Measurements from ENCODE around the gene TPM2. TPM values are rescaled to one million over a fixed set of nuclear protein-coding genes. Genes with fewer than 3 reads are reported as not detected.

Gene TPM2
- total RNA-seq, 3 donors from 2014 or later (not counting 1 experiment from before 2014, with no cell fraction given): 20.9 to 23.8 (median 22.9) TPM

DNA sequence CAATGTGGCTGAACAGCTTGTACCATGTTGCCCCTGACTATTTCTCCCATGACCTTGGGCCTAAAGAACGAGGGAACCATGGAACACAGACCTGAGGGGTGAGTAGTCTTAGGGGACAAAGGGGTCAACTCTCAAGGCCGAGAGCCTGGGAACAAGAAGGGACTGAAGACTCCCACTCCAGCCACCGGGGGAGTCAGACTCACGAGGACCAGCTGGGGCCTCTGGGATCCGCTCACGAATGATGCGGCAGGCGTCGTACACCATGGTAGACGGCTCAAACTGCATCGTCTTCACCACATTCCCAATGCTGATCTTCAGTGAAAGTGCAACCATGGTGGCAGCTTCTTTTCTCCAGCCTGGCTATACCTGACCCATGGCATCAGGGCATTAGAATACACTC lies 35.6 kb upstream of the TPM2 start:
- Histone ChIP-seq H3K9me3 (ENCODE audit: control insufficient read depth, insufficient read depth, low read length) (no peaks in the 10 kb centered on the region), H3K4me1 (ENCODE audit: control insufficient read depth, insufficient read depth, low read length) (peaks cover 43% of the 10 kb centered on the region), H3K4me3 (ENCODE audit: low read length) (no peak overlapping the region), H3K27ac (ENCODE audit: low read length) (no peak overlapping the region), H3K27me3 (ENCODE audit: control insufficient read depth, insufficient read depth, low read length) (no peaks in the 10 kb centered on the region), H3K36me3 (ENCODE audit: control insufficient read depth, insufficient read depth, low read length) (peaks cover 53% of the 10 kb centered on the region)
- no peak for DNase-seq
- no peak for ATAC-seq
- intact Hi-C loops (cut with micrococcal nuclease): no loop called here
- WGBS (ENCODE audit: insufficient coverage): 95% methylated on average over 11 of the region's 11 CpGs
- Mint-ChIP-seq H3K4me3 (no peak overlapping the region), H3K9me3 (no peaks in the 10 kb centered on the region), H3K4me1 (peaks cover 14 to 28% of the 10 kb centered on the region in 2 donors), H3K27ac (peak overlapping the region; percentile 45 to 63), H3K36me3 (peaks cover 23% of the 10 kb centered on the region), H3K27me3 (ENCODE audit: low read depth in 2 of 2) (no peaks in the 10 kb centered on the region)
- TF ChIP-seq, protein P1, sequence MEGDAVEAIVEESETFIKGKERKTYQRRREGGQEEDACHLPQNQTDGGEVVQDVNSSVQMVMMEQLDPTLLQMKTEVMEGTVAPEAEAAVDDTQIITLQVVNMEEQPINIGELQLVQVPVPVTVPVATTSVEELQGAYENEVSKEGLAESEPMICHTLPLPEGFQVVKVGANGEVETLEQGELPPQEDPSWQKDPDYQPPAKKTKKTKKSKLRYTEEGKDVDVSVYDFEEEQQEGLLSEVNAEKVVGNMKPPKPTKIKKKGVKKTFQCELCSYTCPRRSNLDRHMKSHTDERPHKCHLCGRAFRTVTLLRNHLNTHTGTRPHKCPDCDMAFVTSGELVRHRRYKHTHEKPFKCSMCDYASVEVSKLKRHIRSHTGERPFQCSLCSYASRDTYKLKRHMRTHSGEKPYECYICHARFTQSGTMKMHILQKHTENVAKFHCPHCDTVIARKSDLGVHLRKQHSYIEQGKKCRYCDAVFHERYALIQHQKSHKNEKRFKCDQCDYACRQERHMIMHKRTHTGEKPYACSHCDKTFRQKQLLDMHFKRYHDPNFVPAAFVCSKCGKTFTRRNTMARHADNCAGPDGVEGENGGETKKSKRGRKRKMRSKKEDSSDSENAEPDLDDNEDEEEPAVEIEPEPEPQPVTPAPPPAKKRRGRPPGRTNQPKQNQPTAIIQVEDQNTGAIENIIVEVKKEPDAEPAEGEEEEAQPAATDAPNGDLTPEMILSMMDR (IDR thresholded peaks at IDR 0.05): no peak

DNA sequence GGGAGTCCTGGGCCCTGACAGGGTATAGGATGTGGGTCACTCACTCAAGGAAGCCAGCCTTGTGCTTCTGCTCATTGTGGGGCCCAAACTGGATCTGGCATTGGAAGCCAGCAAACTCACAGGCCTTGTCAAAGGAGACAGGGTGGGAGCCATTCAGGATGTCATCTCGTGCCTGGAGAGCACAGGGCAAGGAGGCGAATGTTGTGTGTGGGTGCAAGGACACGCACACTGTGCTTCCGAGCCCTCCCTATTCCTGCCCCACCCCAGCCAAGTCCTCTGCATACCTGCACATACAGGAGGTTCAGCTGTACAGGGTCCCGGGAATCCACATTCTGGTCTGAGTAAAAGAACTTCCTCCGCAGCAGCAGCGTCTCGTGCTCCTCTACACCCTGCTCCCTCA lies 34.2 kb upstream of the TPM2 start:
- peaks cover 23% of the 10 kb centered on the region for H3K36me3 Mint-ChIP-seq
- Histone ChIP-seq H3K27ac (ENCODE audit: low read length) (no peak overlapping the region), H3K4me3 (ENCODE audit: low read length) (no peak overlapping the region), H3K36me3 (ENCODE audit: control insufficient read depth, insufficient read depth, low read length) (peaks cover 67% of the 10 kb centered on the region), H3K4me1 (ENCODE audit: control insufficient read depth, insufficient read depth, low read length) (peaks cover 30% of the 10 kb centered on the region), H3K9me3 (ENCODE audit: control insufficient read depth, insufficient read depth, low read length) (no peaks in the 10 kb centered on the region), H3K27me3 (ENCODE audit: control insufficient read depth, insufficient read depth, low read length) (no peaks in the 10 kb centered on the region)
- WGBS (ENCODE audit: insufficient coverage): 97% methylated on average over 8 of the region's 8 CpGs
- no peak overlapping the region for H3K4me3 Mint-ChIP-seq
- peaks cover 14 to 33% of the 10 kb centered on the region in 2 donors for H3K4me1 Mint-ChIP-seq
- H3K27me3 Mint-ChIP-seq (ENCODE audit: low read depth in 2 of 2): no peaks in the 10 kb centered on the region
- ATAC-seq: no peak
- intact Hi-C loops (cut with micrococcal nuclease): no loop called here
- H3K27ac Mint-ChIP-seq: no peak overlapping the region
- no peaks in the 10 kb centered on the region for H3K9me3 Mint-ChIP-seq
- DNase-seq: no peak
- TF ChIP-seq, protein P1 (IDR thresholded peaks at IDR 0.05): no peak

DNA sequence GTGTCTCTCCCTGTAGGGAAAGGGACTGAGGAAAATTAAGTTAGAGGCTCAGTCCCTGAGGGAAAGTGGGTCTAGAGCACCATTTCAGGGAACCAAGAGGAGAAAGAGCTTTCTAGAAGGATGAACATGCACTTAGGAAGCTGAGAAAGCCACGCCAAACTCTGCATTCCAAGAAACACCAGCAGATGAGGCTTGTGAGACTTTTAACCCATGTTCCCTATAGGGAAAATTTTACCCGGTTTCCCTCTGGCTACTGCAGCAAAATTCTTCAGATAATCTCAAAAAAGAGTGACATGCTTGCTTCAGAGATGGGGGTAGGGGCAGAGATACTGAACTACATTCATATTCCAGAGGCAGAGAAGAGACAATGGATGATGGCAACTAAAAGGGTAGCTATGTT lies 33.7 kb upstream of the TPM2 start:
- H3K4me3 Mint-ChIP-seq: no peak overlapping the region
- no peaks in the 10 kb centered on the region for H3K9me3 Mint-ChIP-seq
- no peaks in the 10 kb centered on the region for H3K27me3 Mint-ChIP-seq (ENCODE audit: low read depth in 2 of 2)
- H3K4me1 Mint-ChIP-seq: peaks cover 14 to 34% of the 10 kb centered on the region in 2 donors
- ATAC-seq (no peak), DNase-seq (no peak)
- no peaks in the 10 kb centered on the region for H3K9me3 ChIP-seq (ENCODE audit: control insufficient read depth, insufficient read depth, low read length)
- 93% methylated on average over 2 of the region's 2 CpGs for WGBS (ENCODE audit: insufficient coverage)
- H3K4me1 ChIP-seq (ENCODE audit: control insufficient read depth, insufficient read depth, low read length): peaks cover 27% of the 10 kb centered on the region
- H3K27ac Mint-ChIP-seq: peak overlapping the region in 1 of 2 donors; percentile 21
- TF ChIP-seq, protein P1 (IDR thresholded peaks at IDR 0.05): no peak
- peaks cover 23% of the 10 kb centered on the region for H3K36me3 Mint-ChIP-seq
- no peak overlapping the region for H3K27ac ChIP-seq (ENCODE audit: low read length)
- intact Hi-C loops (cut with micrococcal nuclease): no loop called here
- H3K4me3 ChIP-seq (ENCODE audit: low read length): no peak overlapping the region
- H3K27me3 ChIP-seq (ENCODE audit: control insufficient read depth, insufficient read depth, low read length): no peaks in the 10 kb centered on the region
- peaks cover 72% of the 10 kb centered on the region for H3K36me3 ChIP-seq (ENCODE audit: control insufficient read depth, insufficient read depth, low read length)

DNA sequence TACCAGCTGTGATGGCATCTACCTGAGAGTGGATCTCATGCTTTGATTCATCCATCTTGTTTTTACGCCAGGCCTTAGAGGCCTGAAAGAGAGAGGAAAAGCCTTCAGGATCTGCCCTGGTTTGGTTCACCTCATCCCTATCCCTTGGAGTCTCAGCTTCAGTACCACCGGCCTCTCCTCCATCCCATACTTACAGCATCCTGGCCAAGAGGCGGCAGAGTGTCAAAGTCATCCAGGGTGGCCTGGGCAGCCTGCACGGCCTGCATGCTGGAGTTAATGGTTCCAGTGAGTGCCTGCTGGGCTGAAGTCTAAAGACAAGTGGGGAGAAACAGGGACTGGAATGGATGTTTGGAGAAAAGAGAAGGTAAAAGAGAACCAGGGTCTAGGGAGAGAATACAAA lies 29.8 kb upstream of the TPM2 start:
- peaks cover 7 to 40% of the 10 kb centered on the region in 2 donors for H3K4me1 Mint-ChIP-seq
- peak overlapping the region; percentile 58 to 63 for H3K27ac Mint-ChIP-seq
- H3K4me1 ChIP-seq (ENCODE audit: control insufficient read depth, insufficient read depth, low read length): peaks cover 3% of the 10 kb centered on the region
- H3K4me3 Mint-ChIP-seq: no peak overlapping the region
- WGBS (ENCODE audit: insufficient coverage): 96% methylated on average over 4 of the region's 4 CpGs
- no peaks in the 10 kb centered on the region for H3K27me3 Mint-ChIP-seq (ENCODE audit: low read depth in 2 of 2)
- H3K36me3 Mint-ChIP-seq: peaks cover 34% of the 10 kb centered on the region
- DNase-seq (no peak), ATAC-seq (no peak)
- intact Hi-C loops (cut with micrococcal nuclease): no loop called here
- H3K9me3 Mint-ChIP-seq: no peaks in the 10 kb centered on the region
- H3K4me3 ChIP-seq (ENCODE audit: low read length): no peak overlapping the region
- TF ChIP-seq, protein P1 (IDR thresholded peaks at IDR 0.05): no peak
- H3K27me3 ChIP-seq (ENCODE audit: control insufficient read depth, insufficient read depth, low read length): no peaks in the 10 kb centered on the region
- H3K27ac ChIP-seq (ENCODE audit: low read length): peak overlapping the region; percentile 29
- peaks cover 98% of the 10 kb centered on the region for H3K36me3 ChIP-seq (ENCODE audit: control insufficient read depth, insufficient read depth, low read length)
- H3K9me3 ChIP-seq (ENCODE audit: control insufficient read depth, insufficient read depth, low read length): no peaks in the 10 kb centered on the region

All from natural killer cell (primary cell).